RPMI7951 (cell line): ENCODE measurements around the gene COL4A2. TPM values are rescaled to one million over a fixed set of nuclear protein-coding genes. Genes with fewer than 3 reads are reported as not detected.

Experiments
- DNase-seq: peaks from one replicate; pipeline ENCODE4 v3.0.0-alpha.2; 2012; ENCODE audit warnings: low read depth
- total RNA-seq: library from RNA; depleted of rRNA; stranded (reverse); fragments of >200 nt; shearing (Covaris generic); gene quantifications from 2 replicates; pipeline ENCODE4 v1.2.3, GENCODE V29; 2014

The COL4A2 gene
- total RNA-seq, 1 experiment from 2014 or later: 181 TPM

DNA sequence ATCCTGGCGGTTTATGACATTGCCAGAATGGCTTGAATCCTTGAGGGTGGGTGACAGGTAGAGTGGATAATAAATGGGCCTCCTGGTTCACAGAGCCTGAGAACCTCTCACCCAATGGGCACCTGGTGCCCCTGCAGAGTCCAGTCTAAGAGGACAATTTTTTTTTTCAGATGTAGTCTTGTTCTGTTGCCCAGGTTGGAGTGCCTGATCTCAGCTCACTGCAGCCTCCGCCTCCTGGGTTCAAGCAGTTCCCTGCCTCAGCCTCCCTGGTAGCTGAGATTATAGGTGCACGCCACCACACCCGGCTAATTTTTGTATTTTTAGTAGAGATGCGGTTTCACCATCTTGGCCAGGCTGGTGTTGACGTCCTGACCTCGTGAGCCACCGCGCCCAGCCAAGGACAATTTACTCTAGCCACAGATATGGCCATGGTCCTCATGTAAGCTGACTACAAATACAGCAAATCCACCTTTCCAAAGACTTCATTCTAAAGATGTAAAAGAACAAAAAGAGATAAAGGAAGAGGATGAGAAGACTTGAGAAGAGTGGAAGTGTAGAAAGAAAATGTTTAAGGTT is 33.0 kb downstream of the COL4A2 start:
- no peak for DNase-seq

DNA sequence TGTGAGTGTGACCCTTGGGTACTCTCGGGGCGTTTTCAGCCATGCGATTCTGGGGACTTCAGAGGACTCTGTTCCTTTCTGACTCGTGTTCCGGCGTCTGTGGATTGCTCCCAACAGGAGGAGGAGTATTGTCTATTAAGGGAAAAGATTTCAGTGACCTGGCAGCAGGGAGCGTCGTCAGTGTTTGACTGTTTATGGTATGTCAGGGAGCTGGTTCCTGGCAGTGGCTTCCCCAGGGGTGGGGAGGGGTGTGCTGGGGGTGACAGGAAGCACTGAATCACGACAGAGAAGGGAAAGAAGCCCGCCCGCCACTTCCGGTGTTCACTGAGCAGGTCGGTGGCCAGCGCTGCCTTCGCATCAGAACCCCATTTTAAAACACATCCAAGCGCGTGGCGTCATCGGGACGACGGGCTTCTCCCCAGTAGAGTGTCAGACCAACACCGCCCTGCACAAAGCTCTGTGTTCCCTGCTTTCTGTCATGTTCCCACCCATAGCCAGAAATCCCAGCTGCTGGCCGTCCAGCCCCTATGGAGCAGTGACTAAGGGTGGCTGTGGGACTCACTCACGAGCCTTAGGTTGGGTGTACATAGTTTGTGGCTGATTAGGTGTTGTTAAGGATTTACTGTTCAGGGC is 33.8 kb downstream of the COL4A2 start:
- DNase-seq: no peak

DNA sequence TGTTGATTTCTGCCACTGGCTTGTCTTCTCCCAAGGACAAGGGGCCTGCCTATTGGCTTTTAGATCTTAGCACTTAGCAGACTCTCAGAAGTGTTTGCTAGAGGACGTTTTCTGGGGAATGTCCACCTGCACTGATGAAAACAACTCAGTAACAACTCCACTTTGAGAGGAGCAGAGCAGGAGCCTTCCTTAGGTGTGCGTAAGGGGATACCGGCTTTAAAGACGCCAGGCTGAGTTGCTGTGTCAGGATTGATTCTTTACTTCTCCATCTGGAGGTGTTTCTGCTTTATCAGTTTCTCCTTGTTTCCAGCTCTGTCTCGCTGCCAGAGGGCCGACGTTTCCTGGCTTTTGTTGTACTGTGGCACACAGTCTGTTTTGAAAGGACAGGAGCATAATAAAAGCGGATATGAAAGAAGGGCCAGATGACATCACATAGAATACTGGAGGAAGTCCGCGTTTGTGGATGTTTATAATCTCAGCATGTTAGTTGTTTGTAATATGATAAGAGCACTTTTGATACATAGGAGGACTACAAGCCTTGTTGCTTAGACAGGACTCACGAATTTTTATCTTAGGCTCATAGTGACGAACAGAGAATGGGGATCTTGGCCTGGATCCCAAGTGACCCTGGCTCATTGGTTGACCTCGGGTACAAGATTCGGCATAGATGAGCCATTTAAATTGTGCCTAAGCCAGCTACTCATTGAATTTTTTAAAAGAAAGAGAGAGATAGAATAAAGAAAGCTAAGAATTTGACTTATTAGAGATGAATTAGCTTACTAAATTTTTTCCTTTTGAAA is 34.6 kb downstream of the COL4A2 start:
- no peak for DNase-seq

DNA sequence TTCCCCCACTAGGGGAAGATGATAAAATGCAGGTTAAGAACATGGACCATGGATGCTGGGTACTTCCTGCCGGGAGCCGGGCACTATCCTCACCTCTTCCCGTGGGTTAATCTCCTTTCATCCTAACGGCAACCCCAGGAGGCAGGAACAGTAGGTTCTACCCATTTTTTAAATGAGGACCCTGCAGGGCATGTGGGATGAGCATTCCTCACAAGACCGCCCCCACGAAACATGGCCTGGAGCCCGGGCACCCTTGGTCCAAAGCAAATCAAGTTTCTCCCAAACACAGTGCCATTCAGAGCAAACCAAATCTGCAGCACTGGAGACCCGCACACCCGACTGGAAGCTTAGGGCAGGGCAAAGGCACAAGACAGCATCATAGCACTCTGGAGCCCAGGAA is 35.4 kb downstream of the COL4A2 start:
- DNase-seq: no peak

DNA sequence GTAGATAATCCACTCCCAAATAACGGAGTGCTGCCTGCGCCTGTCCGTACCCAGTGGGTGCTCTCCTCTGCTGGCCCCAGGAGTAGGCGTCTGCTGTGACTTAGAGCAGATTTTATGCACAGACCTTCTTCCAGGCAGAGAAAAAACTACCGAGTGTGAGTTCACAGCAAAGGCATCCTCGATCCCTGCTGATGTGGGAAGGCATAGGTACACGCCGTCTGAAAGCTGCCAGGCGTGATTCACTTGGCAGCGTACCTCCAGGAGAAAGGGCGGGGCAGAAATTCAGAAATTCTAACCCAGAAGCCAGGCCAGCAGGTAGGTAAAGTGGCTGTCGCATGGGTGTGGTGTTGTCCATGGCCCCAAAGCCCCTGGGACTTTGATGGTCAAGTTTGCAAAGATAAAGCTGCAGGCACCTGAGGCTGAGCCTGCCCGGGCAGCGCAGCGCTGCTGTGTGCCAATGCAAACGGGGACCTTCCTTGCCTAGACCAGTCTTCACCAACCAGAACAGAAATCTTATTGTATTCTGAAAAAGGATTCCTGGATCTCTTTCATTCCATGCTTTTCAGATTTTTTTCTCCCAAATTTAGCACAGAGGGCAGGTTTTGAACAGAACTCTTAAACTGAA is 36.3 kb downstream of the COL4A2 start:
- DNase-seq: no peak

DNA sequence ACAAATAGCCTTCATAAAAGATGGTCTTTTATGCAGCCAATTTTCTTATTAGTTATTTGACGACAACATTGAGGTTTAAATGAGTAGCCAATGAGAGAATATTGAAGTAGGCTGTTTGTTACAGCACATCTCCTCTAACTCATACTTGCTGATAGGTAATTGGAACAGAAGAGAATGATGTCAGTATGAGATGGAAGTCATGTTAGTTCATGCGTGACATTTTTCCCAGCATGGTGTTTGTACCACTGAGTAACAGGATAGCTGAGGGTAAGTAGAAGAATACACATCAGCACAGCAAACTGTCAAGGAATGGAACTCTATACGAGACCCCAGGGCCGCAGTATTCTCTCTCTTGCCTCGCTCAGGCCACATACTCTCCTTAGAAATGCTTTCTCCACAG is 37.2 kb downstream of the COL4A2 start:
- no peak for DNase-seq

DNA sequence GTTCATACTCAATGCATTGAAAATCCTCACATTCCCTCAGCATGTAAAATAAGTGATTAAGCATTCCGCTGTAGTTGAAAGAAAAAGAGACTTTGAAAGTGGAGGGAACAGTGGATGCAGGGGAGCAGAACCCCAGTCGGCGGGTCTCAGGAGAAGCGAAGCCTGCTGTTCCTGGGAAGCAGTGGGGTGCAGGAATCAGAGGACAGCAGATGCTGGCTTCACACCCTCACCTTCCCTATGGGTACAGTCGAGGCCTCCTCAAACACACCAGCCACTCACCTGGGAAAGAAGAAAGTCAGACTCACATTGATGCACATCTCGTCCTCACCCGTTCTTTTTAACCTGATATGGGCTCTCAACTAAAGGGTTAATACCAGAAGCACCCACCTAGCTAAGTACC is 38.2 kb downstream of the COL4A2 start:
- DNase-seq: no peak

DNA sequence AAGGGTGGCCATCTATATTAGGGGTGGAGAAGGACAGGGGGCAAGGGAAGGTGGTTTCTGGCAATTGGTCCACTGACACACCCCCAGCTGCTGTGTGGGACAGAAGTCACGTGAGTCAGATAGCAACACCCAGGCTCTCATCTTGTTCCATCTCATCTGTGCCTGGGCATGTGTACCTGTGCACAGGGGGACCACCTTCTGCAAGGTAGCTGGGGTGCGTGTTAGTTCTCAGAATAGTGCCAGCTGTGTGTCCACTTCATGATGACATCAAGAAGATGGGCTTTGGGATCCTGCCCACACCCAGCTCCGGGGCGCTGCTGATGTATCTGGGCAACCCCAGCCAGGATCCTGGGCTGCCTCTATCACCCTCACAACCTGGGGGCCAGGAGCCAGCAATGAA is 38.6 kb downstream of the COL4A2 start:
- no peak for DNase-seq

DNA sequence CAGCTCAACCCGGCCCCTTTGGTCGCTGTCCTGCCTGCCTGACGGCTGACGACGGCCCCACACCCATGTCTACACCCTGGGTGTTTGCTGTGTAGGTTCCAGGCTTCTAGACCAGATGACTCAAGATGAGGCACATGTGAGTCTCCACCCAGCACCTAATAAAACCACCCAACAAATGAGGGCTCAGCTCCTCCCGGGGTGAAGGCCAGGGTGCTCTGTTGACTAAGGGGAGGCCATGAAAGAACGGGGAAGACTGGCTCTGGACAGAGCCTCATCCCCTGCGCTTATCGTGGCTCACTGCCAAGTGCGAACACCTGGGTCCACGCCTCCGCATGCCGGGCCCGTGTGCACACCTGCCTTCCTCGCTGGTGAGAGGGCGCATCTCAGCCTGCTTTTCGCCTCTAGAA is 39.6 kb downstream of the COL4A2 start:
- no peak for DNase-seq

DNA sequence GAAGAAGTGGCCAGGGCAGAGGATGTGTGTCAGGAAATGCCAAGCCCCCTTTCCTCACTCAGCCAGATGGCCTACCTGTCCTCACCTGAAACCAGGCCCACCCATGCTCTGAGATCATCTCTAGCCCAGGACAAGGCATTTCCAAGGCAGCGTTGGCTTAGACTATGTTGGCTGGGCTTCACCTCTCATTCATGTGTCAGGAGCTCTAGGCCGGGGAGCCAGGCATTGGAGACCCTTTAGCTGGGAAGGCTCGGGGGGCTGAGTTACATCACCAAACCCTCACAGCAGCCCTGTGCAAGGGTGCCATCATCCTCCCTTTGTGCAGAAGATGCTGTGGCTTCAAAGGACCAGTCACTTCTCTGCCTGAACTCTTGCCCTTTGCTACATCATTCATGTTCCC is 40.0 kb downstream of the COL4A2 start:
- DNase-seq: no peak

DNA sequence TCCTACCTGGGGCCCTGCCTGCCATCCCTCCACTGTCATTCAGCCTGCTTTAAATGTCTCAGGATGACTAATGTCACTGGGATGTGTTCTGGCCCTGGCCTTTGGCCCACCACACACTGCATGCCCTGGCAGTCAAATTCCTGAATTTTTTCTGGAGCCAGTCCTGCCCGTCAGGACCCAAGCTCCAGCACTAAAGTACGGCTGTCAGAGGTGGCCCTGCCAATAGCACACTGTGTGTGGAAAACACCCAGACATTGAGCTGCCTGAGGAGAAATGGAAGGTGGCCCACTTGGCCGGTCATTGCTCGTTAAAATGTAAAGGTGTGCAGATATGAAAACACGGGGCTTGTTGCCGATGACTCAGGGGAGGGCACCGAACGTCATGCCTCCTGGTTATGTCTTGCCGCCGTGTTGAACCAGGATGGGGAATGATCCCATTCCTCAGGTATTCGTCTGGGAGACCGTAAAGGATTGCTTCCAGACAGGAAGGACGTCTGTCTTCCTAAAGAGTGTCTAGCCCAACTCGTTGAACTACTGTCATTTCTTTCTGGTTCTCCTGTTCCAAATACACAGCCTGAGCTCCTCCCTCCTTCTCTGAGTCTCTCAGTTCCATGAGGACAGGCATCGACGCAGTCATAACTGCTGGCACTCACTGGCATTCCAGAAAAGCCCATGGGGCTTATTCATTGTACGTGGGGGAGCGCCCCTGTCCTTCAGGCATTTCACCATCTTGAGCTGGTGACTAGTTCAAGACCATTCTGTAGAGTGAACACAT is 40.6 kb downstream of the COL4A2 start:
- DNase-seq: peak; percentile 86

DNA sequence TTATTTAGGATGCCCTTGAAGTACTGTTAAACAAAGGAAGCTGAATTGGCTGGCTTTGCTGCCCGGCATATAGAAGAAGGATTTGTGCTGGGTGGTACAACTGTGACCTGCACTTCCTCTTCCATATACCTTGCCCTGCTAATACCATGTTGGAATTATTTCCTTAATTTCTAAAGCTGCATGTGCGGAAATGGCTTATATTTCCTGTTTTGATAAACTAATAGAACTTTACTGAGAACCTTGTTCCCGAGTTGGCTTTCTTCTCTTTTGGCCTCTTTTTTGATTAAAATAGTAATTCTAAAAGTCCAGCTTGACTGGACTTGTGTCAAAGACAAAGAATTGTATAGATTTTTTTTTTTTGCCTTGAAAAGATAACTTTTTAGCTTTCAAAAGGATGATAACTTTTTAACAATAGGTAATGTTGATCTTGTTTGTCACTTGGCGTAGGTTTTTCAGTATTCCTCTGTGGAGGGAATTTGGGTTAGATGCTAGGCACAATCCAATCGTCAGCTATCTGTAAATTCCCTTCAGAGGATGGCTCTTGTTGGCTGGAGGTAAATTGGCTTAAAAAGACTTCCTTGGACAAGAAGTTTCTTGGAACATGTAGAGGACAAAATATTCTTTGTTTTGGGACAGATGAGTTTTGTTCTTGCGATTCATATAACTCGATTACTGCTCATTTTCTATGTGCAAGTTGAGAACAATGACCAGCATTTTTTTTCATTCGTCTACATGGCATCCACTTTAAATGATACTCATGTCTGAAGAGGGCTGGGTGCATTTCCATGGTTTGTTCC is 41.4 kb downstream of the COL4A2 start:
- no peak for DNase-seq

DNA sequence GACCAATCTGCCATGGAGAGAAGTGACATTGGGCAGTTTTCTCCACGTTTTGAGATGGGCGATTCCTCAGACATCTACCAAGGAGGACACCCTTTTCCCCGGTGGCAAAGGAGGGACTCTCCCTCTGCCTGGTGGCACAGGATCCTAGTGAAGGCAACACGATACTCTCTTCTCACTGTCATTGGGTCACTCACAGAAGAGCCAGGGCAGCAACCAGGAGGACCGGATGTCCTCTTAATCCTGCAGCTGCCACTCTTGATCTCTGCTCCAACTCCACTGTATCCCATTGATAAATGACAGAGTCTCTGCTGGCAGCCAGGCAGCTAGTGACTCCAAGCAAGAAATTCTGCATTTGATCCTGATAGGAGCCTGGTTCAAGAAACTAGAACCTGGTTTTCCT is 42.2 kb downstream of the COL4A2 start:
- DNase-seq: no peak

DNA sequence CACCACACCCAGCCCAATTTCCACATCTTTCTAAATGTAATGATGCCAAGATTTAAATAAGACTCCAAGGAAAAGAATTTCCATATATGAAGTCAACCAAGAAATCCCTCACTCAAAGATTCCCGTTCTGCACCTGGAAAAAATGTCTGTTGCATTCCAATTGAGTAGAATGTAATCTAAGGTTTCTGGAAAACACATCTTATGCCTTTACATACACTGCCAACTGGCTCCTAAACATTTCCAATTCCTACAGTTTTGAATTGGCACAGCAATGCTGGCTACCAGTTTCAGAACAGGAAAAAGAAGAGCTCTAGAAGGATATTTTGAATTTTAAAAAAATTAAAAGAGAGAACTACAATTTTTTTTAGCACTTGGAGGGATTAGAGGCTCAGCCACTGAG is 43.0 kb downstream of the COL4A2 start:
- no peak for DNase-seq

DNA sequence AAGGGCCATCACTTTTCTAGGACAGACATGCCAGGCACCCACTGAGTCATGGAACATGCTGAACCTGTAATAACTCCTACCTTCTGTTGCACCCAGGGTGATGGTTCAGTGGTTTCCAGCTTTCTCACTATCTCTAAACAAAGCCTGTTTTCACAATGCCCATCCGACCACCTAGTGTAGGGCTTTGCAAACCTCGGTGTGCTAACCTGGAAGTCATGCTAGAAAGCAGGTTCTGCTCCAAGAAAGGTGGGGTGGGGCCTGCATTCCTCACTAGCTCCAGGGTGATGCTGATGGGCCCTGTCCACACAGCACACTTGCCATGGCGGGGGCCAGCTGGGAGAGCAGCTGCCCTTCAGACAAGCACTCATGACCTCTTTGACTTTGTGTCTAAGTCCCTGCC is 43.4 kb downstream of the COL4A2 start:
- no peak for DNase-seq

DNA sequence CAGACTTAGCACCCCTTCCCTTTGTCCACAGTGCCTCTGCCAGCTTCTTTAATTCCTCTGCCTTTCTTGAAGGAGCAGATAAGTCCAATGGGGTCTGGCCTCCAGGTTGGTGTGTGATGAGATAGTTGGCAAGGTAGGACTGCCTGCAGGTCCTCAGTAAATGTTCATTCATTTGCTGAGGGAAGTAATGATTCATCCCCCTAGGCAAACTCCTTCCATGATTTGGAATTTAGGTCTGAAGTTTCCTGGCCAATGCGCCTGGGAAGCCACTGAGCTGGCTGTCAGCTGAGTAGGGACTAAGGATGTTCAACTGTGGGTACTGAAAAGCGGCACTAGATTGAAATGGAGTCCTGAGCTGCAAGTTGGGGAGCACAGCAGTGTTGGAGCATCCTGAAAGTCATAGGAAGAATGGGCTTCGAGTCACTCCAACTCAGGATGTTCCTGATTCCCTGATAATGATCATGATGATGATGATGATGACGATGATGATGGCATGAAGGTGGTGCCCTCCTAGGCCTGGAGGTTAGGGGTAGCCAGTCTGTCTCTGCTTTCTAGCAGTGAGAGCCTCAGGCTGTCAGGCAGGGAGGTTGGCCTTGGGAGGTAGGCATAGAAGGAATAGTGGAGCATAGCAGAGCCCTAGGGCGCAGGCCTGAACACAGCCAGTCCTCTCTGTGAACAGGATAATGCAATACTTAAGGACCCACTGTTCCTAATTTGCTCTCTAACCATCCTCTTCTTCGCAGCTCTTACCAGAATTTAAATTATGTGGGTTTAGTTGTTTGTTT is 44.7 kb downstream of the COL4A2 start:
- DNase-seq: no peak

DNA sequence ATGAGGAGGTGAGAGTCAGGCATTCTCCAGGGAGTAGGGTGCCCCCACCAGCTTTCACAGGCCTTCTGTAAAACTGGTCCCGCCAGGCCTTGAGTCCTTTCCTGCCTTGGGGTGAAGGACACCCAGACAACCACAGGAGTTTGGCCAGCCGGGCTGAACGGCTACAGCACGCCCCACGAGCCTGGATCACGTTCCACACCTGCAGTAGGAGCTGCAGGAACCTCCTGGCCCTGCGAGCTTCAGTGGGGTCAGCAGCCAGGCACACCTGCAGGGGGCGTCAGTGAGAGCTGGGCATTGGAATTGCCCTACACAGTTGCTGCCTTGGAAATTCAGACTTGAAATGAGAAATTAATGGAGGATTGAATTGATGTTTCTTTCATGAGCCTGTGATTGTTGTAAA is 45.7 kb downstream of the COL4A2 start:
- DNase-seq: no peak

DNA sequence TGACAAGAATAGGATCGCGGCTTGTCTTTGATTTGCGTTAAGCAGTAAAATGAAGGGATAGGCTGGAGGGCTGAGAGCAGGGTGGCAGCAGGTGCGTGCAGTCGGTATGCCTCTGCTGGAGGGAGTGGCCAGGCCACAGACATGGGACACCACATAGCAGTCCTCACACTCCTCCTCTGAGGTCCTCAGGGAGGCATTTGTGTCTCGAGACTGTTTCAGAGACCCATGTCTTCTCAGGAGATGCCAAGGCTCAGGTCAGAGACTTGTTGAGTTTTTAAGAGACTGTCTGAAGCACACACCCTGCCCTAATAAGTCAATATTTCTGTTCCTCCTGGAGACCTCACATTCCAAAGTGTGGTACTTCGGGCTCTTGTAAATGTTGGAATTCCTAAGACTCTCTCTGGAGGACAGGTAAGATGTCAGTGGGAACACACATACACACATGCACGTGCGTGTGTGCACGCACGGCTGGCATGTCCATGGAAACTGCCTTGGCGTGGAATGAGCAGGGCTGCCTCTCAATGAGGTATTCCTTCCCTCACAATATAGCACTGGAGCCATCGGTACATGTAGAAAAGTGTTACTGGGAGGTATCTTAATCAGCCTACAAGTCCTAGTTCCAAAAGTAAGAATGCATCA is 46.4 kb downstream of the COL4A2 start:
- DNase-seq: no peak

DNA sequence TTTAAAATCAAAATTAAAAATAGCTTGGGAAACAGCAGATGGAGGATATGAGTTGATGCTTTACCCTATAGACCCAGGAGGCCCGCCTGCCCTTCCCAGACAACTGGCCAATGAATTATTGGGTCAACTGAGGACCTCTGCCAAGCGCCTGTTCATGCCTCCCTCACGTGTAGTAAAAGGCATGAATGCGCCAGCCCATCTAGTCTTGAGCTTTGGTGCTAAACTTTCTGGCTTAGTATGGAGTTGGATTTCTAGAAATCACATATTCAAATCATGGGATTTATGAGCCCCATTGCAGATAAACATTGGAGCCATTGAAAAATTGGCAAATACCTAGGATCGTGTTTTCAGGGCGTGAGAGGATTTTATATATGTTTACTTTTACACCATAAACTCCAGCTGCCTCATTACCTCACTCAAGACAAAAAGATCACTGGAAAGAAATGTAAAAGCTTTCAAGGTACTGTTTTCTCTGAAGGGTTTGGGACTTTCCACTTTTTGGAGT is 47.1 kb downstream of the COL4A2 start:
- no peak for DNase-seq
